Loucy (cell line): ENCODE results near the gene APPL2.

ENCODE experiments used
- EZH2phosphoT487 ChIP-seq: fragments of 200-600 bp; IDR thresholded peaks from 2 replicates; pipeline ENCODE4 v1.6.1; 2018; ENCODE audit warnings: antibody characterized with exemption, mild to moderate bottlenecking, moderate library complexity, borderline replicate concordance
- TF ChIP-seq, protein P1 (sequence below): fragments of 200-600 bp; sonication (generic); conservative IDR thresholded peaks from 2 replicates; pipeline ENCODE4 v1.5.1; 2014; ENCODE audit warnings: mild to moderate bottlenecking, antibody characterized with exemption, low read length

DNA sequence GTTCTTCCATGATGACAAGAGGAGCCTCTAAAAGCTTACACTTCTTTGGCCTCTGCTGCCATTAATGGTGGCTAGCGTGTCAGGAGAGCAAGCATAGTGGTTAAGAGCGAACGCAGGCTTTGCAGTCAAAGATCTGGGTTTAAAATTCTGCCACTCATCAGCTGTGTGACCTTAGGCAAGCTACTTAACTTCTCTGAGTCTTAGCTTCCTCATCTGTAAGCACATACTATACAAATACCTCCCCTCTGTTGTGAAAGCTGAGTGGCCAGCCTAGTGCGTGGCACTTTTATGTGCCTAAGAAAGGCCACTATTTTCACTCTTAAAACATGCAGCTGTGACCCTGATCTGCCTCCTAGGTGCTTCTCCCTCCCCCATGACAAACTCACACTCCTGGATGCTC, 11.6 kb downstream of the APPL2 start:
- TF ChIP-seq, protein P1, sequence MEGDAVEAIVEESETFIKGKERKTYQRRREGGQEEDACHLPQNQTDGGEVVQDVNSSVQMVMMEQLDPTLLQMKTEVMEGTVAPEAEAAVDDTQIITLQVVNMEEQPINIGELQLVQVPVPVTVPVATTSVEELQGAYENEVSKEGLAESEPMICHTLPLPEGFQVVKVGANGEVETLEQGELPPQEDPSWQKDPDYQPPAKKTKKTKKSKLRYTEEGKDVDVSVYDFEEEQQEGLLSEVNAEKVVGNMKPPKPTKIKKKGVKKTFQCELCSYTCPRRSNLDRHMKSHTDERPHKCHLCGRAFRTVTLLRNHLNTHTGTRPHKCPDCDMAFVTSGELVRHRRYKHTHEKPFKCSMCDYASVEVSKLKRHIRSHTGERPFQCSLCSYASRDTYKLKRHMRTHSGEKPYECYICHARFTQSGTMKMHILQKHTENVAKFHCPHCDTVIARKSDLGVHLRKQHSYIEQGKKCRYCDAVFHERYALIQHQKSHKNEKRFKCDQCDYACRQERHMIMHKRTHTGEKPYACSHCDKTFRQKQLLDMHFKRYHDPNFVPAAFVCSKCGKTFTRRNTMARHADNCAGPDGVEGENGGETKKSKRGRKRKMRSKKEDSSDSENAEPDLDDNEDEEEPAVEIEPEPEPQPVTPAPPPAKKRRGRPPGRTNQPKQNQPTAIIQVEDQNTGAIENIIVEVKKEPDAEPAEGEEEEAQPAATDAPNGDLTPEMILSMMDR, result no peak
- TF ChIP-seq EZH2phosphoT487, result no peak
